ENCODE data around the gene UPK3A.

The UPK3A gene

DNA sequence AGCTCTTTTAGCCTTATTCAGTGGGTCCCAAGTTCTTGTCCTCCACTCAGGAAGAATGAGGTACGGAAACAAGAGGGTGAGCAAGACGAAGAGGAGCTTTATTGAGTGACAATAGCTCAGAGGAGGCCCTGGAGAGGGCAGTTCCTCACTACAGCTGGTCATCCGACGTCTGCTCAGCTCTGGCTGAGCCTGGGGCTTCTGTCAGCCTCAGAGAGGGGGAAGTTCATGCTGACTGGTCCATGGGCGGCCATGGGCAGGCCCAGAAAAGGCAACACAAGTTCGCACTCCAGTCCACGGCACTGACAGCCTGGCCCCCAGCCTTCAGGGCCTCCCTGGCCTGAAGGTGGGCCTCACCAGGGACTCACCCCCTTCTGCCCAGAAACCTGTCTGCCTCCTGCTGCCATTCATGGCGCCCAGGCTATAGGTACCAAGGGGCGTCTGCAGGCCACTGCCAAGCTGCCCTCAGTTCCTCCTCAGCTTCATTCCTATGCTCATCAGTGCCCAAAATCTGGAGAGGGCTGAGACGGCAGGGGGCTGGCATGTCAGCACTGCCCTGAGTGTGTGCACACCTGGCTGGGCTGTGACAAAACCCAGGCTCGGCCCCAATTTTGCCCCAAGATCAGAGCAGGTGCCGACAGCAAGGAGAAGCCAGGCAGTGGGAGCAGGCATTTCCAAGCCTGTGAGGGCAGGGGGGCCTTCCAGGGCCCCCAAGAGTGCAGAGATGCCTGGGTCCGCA lies 22.4 kb upstream of the UPK3A start:
- Histone ChIP-seq H3K27ac (ENCODE audit: low read depth, low read length) (no peak overlapping the region), H3K36me3 (ENCODE audit: control insufficient read depth, insufficient read depth, low read length) (no peaks in the 10 kb centered on the region), H3K27me3 (ENCODE audit: control insufficient read depth, insufficient read depth, low read length) (no peaks in the 10 kb centered on the region), H3K4me3 (ENCODE audit: low read length) (no peak overlapping the region), H3K4me1 (ENCODE audit: control insufficient read depth, insufficient read depth, low read length) (peaks cover 2% of the 10 kb centered on the region), H3K9ac (ENCODE audit: low read length) (no peak overlapping the region)

DNA sequence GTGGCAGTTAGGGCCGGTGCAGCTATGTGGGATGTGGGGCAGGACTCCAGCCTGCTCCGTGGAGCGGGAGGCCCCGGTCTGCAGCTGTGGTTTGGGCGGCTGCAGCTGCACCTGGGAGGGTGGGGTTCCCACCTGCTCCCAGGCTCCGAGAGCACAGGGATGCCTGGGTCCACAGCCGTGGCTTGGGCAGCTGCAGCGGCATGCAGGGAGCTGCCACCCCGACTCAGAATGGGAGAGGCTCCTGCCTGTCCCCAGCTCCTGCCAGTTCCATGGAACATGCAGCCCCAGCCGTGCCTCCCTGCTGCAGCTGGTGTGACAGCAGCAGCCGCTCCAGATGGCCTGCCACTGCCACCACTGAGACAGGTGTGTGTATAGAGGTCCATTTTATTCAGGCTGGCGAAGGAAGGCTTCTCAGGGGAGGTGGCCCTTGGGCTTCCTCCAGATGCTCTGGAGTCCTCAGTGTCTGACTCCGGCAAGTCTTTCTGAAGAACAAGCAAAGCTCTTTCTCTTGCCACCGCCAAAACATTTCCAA lies 21.8 kb upstream of the UPK3A start:
- Histone ChIP-seq H3K27me3 (ENCODE audit: control insufficient read depth, insufficient read depth, low read length) (no peaks in the 10 kb centered on the region), H3K4me1 (ENCODE audit: control insufficient read depth, insufficient read depth, low read length) (peaks cover 2% of the 10 kb centered on the region), H3K27ac (ENCODE audit: low read depth, low read length) (no peak overlapping the region), H3K9ac (ENCODE audit: low read length) (no peak overlapping the region), H3K36me3 (ENCODE audit: control insufficient read depth, insufficient read depth, low read length) (no peaks in the 10 kb centered on the region), H3K4me3 (ENCODE audit: low read length) (no peak overlapping the region)

DNA sequence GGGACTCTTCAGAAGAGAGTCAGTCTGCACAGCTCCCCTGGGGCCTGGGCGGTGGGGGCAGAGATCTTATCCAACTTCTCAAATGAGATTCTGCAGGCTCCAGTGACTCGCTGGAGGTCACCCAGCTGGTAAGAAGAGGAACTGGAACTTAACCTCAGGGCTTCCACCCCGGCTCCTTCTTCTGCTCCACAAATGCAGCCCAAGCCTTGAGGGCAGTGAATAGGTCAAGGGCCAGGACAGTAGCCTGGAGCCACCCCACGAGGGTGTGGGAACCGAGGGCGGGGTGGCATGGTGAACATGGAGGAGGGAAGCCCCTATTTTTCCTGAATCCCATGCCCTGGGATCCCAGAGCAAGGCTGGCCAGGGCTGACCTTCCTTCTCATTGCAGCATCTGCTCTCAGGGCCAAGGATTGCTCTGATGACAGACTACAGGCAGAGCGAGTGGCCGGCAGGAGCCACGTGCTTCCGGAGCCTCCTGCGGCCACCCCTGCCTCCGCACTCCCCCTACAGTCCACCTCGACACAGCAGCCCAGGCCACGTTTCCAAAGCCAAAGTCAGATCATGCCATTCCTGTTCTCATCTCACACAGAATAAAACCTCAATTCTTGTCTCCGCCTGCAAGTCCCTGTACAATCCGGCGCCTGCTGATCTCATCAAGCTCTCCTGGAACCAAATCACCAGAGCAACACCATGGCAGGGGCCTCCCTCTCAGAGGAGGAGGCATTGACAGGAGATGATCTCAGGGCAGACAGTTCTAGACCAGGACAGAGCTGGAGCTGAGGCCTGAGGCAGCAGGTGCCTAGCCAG lies 21.1 kb upstream of the UPK3A start:
- no peaks in the 10 kb centered on the region for H3K36me3 ChIP-seq (ENCODE audit: control insufficient read depth, insufficient read depth, low read length)
- no peak overlapping the region for H3K4me3 ChIP-seq (ENCODE audit: low read length)
- peak overlapping the region; percentile 14 for H3K27ac ChIP-seq (ENCODE audit: low read depth, low read length)
- peaks cover 2% of the 10 kb centered on the region for H3K4me1 ChIP-seq (ENCODE audit: control insufficient read depth, insufficient read depth, low read length)
- no peak overlapping the region for H3K9ac ChIP-seq (ENCODE audit: low read length)
- no peaks in the 10 kb centered on the region for H3K27me3 ChIP-seq (ENCODE audit: control insufficient read depth, insufficient read depth, low read length)

DNA sequence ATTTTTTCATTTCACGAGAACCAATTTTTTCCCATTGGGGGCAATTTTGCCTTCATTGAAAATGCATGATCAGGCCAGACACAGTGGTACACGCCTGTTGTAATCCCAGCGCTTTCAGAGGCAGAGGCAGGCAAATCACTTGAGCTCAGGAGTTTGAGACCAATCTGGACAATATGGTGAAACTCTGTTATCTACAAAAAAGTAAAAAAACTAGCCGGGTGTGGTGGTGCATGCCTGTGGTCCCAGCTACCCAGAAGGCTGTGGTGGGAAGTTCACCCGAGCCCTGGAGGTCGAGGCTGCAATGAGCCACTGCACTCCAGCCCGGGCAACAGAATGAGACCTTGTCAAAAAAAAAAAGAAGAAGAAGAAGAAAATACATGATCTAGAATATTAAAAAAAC lies 19.2 kb upstream of the UPK3A start:
- Histone ChIP-seq H3K4me3 (ENCODE audit: low read length) (no peak overlapping the region), H3K9ac (ENCODE audit: low read length) (no peak overlapping the region), H3K27me3 (ENCODE audit: control insufficient read depth, insufficient read depth, low read length) (no peaks in the 10 kb centered on the region), H3K4me1 (ENCODE audit: control insufficient read depth, insufficient read depth, low read length) (peaks cover 4% of the 10 kb centered on the region), H3K36me3 (ENCODE audit: control insufficient read depth, insufficient read depth, low read length) (no peaks in the 10 kb centered on the region), H3K27ac (ENCODE audit: low read depth, low read length) (no peak overlapping the region)

DNA sequence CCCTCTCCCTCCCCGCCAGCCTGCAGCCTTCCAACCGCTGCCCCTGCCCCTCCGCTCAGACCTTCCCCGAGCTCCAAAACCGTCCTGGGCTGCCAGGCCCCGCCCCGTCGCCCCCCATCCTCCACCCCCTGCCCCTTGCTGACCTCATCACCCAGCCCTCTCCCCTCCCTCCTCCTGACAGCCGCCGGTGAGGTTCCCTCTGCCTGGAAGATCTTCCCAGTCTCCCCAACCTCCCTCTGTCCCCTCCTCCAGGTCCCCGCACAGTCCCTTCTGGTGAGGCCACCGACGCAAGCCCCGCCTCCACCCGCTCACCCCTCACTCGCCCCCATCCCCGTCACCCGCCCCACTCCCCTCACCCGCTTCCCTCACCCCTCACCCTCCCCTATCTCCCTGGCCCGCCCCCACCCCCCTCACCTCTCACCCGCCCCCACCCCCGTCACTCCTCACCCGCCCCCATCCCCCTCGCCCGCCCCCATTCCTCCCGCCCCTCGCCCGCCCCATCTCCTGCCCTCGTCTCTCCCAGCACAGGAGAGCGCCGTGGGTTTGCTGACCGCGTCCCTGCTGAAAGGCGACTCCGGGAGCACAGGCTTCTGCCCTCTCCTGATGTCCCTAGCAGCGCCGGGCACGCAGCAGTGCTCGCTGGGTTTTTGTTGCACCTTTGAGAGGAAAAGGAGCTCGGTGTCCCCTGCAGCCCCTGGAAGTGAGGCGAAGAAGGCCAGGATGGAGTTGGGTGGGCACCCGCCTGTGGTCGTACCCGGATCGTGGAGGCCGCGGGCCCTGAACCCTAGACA lies 16.4 kb upstream of the UPK3A start:
- Histone ChIP-seq H3K4me1 (ENCODE audit: control insufficient read depth, insufficient read depth, low read length) (peaks cover 12% of the 10 kb centered on the region), H3K27ac (ENCODE audit: low read depth, low read length) (no peak overlapping the region), H3K36me3 (ENCODE audit: control insufficient read depth, insufficient read depth, low read length) (no peaks in the 10 kb centered on the region), H3K4me3 (ENCODE audit: low read length) (peak overlapping the region; percentile 60), H3K27me3 (ENCODE audit: control insufficient read depth, insufficient read depth, low read length) (no peaks in the 10 kb centered on the region), H3K9ac (ENCODE audit: low read length) (no peak overlapping the region)

DNA sequence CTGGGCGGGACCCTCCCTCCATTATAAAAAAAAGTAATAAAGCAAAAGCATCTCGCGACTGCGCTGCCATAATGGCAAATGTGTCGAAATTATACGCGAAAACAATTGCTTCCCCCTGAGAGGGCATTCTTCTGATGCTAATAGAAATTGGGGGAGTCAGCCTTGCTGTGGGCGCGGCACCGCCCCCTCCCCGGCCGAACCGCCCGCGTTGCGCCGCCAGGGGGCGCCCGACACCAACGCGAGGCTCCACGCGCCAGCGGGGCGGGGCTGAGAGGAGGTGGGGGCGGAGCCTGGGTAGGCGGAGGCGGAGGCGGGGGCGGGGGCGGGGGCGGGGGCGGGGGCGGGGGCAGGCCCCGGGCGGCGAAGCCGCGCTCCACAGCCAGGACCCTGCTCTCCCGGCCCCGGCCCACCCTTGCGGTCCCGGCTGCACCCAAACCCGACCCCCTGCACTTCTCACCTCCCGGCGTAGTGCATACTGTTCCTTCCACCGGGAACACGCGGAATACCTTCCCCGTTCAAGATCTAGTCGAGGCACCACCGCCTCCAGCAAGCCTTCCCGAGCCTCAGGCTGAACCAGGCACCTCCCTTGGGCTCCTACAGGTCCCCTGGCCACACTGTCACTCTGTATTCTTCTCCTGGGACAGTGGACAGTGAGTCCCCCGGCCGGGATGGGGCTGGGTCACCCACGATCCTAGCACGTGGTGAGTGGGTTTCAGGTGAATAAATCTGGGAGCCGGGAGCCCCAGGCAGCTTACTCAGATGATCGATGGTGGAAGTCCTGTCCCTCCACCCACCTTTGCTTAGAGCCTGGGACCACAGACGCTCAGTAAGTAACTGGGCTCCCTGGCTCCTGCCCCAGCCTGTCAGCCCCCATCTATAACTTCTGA lies 15.5 kb upstream of the UPK3A start:
- H3K27ac ChIP-seq (ENCODE audit: low read depth, low read length), result no peak overlapping the region
- peaks cover 9% of the 10 kb centered on the region for H3K4me1 ChIP-seq (ENCODE audit: control insufficient read depth, insufficient read depth, low read length)
- H3K27me3 ChIP-seq (ENCODE audit: control insufficient read depth, insufficient read depth, low read length), result no peaks in the 10 kb centered on the region
- no peak overlapping the region for H3K9ac ChIP-seq (ENCODE audit: low read length)
- H3K4me3 ChIP-seq (ENCODE audit: low read length), result peak overlapping the region; percentile 64
- no peaks in the 10 kb centered on the region for H3K36me3 ChIP-seq (ENCODE audit: control insufficient read depth, insufficient read depth, low read length)

DNA sequence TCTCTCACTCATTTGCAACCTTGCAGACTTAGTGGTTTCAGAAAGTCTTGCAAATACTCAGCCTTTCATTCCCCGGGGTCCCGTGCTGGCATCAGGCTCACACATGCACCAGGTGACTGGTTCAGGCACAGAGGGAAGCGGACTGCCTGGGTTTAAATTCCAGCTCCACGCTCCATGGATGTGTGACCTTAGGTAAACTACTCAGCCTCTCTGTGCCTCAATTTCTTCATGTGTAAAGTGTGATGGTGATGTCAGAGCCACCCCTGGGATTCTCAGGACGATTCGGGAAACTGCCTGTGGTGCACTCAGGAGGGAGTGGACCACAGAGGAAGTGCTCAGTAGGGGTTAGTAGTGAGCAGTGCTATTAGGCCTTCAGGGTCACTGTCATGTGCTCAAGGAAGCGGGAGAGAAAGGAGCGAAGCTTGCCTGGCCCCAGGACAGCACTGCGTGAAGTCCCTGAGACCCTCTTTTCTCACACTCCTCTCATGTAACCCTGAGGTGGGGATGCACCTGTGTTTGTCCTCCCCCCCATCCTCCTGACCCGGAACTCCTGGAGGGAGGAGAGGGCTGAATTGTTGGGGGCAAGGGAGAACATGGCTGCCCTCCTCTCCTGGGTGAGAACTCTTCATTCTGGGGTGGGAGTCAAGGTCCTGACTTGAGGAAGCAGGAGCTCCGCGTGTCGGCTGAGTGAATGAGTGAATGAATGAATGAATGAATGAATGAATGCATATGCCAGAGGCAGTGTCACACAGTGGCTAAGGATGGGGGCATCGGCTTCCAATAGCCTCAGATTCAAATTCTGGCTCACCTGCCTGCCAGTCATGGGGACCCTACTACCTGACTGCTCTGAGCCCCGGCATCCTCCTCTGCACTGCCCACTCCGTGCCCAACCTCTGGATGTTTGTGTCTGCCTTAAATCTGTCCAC lies 14.4 kb upstream of the UPK3A start:
- no peak overlapping the region for H3K4me3 ChIP-seq (ENCODE audit: low read length)
- no peak overlapping the region for H3K27ac ChIP-seq (ENCODE audit: low read depth, low read length)
- H3K9ac ChIP-seq (ENCODE audit: low read length), result no peak overlapping the region
- H3K27me3 ChIP-seq (ENCODE audit: control insufficient read depth, insufficient read depth, low read length), result no peaks in the 10 kb centered on the region
- peaks cover 9% of the 10 kb centered on the region for H3K4me1 ChIP-seq (ENCODE audit: control insufficient read depth, insufficient read depth, low read length)
- no peaks in the 10 kb centered on the region for H3K36me3 ChIP-seq (ENCODE audit: control insufficient read depth, insufficient read depth, low read length)

DNA sequence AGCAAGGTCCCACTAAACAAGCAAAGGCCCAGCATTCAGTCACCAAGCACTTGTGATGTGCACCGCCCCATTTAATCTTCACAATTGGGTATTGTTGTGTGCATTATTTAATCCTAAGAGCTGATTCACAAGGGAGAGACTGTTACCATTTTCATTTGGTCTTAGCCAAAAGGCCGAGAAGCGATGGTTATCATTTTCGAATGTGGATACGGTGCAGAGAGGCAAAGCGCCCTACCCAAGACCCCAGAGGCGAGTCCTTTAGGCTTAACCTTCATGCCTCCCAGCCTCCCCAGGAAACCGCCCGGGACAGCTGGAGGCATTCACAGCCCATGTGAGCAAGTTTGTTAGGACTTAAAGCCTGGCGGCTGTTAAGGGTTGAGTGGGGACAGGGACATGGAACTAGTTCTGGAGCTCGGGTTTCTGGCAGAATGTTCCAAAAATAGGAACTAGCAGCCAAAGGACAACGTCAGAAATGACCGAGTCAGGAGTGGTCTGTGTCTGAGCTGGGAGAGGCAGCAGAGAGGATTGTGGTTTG lies 13.0 kb upstream of the UPK3A start:
- Histone ChIP-seq H3K36me3 (ENCODE audit: control insufficient read depth, insufficient read depth, low read length) (no peaks in the 10 kb centered on the region), H3K4me3 (ENCODE audit: low read length) (no peak overlapping the region), H3K9ac (ENCODE audit: low read length) (no peak overlapping the region), H3K4me1 (ENCODE audit: control insufficient read depth, insufficient read depth, low read length) (peaks cover 9% of the 10 kb centered on the region), H3K27me3 (ENCODE audit: control insufficient read depth, insufficient read depth, low read length) (no peaks in the 10 kb centered on the region), H3K27ac (ENCODE audit: low read depth, low read length) (peak overlapping the region; percentile 76)

DNA sequence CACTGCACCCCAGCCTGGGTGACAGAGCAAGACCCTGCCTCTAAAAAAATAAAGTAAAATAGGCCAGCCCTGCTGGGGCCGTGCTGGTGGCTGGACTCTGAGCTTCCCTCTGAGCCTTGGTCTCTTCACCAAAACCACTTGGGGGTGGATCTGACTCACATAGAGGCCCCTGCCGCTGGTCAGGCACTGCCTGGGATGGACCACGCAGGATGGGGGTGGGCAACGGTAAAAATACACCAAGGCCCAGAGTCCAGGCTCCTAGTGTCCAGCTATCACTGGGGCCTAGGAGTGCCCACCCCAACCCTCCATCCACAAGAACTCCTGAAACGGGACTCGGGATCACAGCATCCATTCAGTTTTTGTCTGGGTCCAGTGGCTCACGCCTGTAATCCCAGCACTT lies 12.3 kb upstream of the UPK3A start:
- H3K27ac ChIP-seq (ENCODE audit: low read depth, low read length), result peak overlapping the region; percentile 76
- H3K9ac ChIP-seq (ENCODE audit: low read length), result no peak overlapping the region
- no peak overlapping the region for H3K4me3 ChIP-seq (ENCODE audit: low read length)
- peaks cover 9% of the 10 kb centered on the region for H3K4me1 ChIP-seq (ENCODE audit: control insufficient read depth, insufficient read depth, low read length)
- H3K36me3 ChIP-seq (ENCODE audit: control insufficient read depth, insufficient read depth, low read length), result no peaks in the 10 kb centered on the region
- no peaks in the 10 kb centered on the region for H3K27me3 ChIP-seq (ENCODE audit: control insufficient read depth, insufficient read depth, low read length)

DNA sequence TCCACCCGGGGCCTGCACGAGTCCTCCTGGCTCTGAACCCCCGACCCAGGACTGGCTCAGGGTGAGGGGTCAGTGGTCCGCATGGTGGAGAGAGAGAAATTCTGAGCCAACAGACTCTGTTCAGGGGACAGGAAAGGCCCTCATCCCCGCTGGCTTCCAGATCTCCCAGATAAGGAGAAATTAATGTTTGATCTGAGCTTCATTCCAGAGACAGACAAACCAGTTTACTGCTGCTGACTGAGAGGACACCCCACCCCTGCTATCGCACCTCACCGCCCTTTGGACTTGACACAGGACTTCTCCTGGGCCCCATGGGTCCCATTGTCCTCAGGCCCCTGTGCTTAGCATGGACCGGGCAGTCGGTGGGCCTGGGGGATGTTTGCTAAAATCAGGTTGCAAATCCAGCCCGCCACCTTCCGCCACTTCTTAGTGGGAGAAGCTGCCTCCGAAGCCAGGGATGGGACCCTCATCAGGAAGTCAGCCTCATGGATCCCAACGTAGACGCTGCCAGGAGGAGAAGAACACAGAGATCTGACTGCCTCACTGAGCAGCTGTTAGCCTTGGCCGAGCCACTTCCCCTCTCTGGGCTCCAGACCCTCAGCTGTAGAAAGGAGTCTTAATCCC lies 11.2 kb upstream of the UPK3A start:
- H3K9ac ChIP-seq (ENCODE audit: low read length), result no peak overlapping the region
- H3K36me3 ChIP-seq (ENCODE audit: control insufficient read depth, insufficient read depth, low read length), result no peaks in the 10 kb centered on the region
- peak overlapping the region; percentile 45 for H3K27ac ChIP-seq (ENCODE audit: low read depth, low read length)
- no peak overlapping the region for H3K4me3 ChIP-seq (ENCODE audit: low read length)
- no peaks in the 10 kb centered on the region for H3K27me3 ChIP-seq (ENCODE audit: control insufficient read depth, insufficient read depth, low read length)
- H3K4me1 ChIP-seq (ENCODE audit: control insufficient read depth, insufficient read depth, low read length), result peaks cover 9% of the 10 kb centered on the region

All from rectal smooth muscle tissue (tissue), 1 donor.